Heart left ventricle (tissue), 13 donors: Measurements from ENCODE around the gene FOXL2NB.

Experiments
- POLR2A ChIP-seq, 2 donors: fragments of 450-650 bp; IDR thresholded peaks; one replicate each; pipeline ENCODE4 v1.6.1; 2017; ENCODE audit warnings: antibody characterized with exemption in 2 of 2, mild to moderate bottlenecking in 2 of 2, moderate library complexity in 2 of 2
- TF ChIP-seq, protein P1 (sequence below), 12 donors: fragments of 200-600 bp; sonication (generic) in 4 of 12; IDR thresholded peaks; one replicate each; pipeline versions ENCODE4 v1.5.0 to v1.8.0; 2018 to 2022; ENCODE audit warnings: antibody characterized with exemption in 12 of 12, mild to moderate bottlenecking in 5 of 12
- donor health status: ischemic (EF 13 %, LVEDD 7.1; RV severe dilation, severe dysfunction).
- donor health status: DM: no; HTN: yes; CAD: no.
- donor health status: DM: no; HTN: no; CAD: no.
- donor health status: ischemic (EF 25% LVEDD 6.9; RV normal size, moderate dysfunction).
- donor health status: ischemic (EF 25% LVEDD 5.7; RV mildly dilated, moderate dysfunction).
- donor health status: ischemic (EF 35%, LVEDD 5.7; RV mildly dilated, moderate dysfunction).
- donor health status: nonischemic (EF 11% LVEDD 7.7; RV severe dilation, severe dysfunction).
- donor health status: DM: yes; HTN: yes; CAD: no.
- donor health status: PGD.
- donor health status: ischemic (EF 29% LVEDD 5.4; RV normal size, mild dysfunction).
- donor health status: nonischemic (EF 23%, LVEDD 6.1; RV moderate dilation, normal function).

DNA sequence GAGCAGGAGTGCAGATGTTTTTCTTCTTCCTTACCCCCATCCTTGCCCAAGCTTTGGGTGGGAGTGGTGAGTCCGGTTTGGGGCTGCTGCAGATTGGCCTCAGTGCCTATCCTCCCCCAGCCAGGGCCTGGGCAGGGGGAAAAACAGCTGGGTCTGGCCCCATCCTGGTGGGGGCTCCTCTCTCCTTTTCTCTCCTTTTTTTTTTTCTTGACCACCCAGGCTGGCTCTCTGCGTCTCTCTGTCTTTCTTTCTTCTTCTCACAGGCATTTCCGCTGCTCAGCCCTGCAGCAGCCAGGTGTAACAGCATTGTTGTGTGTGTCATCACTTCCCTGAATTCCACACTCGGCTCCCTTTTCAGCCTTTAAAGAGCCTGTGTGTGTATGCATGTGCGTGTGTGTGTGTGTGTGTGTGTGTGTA is 2.0 kb downstream of the FOXL2NB start:
- TF ChIP-seq, protein P1, sequence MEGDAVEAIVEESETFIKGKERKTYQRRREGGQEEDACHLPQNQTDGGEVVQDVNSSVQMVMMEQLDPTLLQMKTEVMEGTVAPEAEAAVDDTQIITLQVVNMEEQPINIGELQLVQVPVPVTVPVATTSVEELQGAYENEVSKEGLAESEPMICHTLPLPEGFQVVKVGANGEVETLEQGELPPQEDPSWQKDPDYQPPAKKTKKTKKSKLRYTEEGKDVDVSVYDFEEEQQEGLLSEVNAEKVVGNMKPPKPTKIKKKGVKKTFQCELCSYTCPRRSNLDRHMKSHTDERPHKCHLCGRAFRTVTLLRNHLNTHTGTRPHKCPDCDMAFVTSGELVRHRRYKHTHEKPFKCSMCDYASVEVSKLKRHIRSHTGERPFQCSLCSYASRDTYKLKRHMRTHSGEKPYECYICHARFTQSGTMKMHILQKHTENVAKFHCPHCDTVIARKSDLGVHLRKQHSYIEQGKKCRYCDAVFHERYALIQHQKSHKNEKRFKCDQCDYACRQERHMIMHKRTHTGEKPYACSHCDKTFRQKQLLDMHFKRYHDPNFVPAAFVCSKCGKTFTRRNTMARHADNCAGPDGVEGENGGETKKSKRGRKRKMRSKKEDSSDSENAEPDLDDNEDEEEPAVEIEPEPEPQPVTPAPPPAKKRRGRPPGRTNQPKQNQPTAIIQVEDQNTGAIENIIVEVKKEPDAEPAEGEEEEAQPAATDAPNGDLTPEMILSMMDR (IDR thresholded peaks at IDR 0.05) = no peak
- TF ChIP-seq POLR2A (IDR thresholded peaks at IDR 0.05) = no peak
